Neural cell (in vitro differentiated cells): Measurements from ENCODE around the gene KIF6.

ENCODE experiments used
- CTCF ChIP-seq: fragments of 450-650 bp; IDR thresholded peaks from 2 replicates; pipeline ENCODE4 v1.5.1; 2014; ENCODE audit warnings: antibody characterized with exemption, mild to moderate bottlenecking, moderate library complexity; ENCODE audit not compliant: poor library complexity, severe bottlenecking
- POLR2AphosphoS5 ChIP-seq: IDR thresholded peaks from 2 replicates; pipeline ENCODE4 v1.6.1; 2012
- RAD21 ChIP-seq: fragments of 450-650 bp; conservative IDR thresholded peaks from 2 replicates; pipeline ENCODE4 v1.6.1; 2014; ENCODE audit warnings: antibody characterized with exemption, mild to moderate bottlenecking, moderate library complexity
- SMC3 ChIP-seq: fragments of 450-650 bp; conservative IDR thresholded peaks from 2 replicates; pipeline ENCODE4 v1.6.1; 2014; ENCODE audit warnings: antibody characterized with exemption, mild to moderate bottlenecking, moderate library complexity; ENCODE audit not compliant: poor library complexity
- TAF1 ChIP-seq: IDR thresholded peaks from 2 replicates; pipeline ENCODE4 v1.6.1; 2012; ENCODE audit warnings: low read depth

GRCh38 chr6:39302011-39302410 lies 423.2 kb downstream of the KIF6 start:
- TF ChIP-seq CTCF, result no peak
- no peak for TF ChIP-seq POLR2AphosphoS5
- no peak for TF ChIP-seq SMC3
- no peak for TF ChIP-seq RAD21
- no peak for TF ChIP-seq TAF1
